ENCODE data around the gene GPI.

GPI gene

DNA sequence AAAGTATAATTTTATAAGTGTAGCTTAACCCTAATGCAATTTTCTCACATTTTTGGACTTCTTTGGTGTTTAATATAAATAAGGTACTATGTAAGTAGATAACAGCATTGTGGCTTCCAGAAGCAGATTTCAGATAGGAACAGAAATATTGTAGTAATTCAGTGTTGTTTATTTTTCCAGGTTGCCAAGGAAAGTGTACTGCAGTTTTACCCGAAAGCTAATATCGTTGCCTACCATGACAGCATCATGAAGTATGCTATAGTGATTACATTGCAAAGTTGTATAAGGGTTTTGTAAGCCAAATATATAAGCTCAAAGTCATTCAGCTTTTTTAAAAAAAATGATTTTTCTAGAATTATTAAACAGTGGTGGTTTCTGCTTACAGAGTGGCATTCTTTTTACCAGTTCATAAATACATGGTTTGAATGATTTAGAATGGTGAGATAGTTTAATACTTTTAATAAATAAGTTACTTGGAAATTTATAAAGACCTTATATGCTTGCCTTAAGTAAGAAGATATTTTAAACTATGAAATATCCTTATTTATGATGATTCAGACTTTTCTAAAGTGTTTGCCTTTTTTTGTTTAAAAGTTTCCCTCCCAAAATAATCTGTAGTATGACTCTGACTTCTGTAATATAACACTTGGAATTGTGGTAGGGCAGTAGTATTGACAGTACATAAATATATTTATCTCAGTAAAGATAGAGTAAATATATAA, 66.8 kb downstream of the GPI start:
- no peak for TF ChIP-seq RAD21 (IDR thresholded peaks at IDR 0.05; ENCODE audit: low read depth)
- TF ChIP-seq EP300 (IDR thresholded peaks at IDR 0.05; ENCODE audit: borderline replicate concordance): no peak
- TF ChIP-seq TEAD4 (IDR thresholded peaks at IDR 0.05): no peak
- TF ChIP-seq TAF1 (IDR thresholded peaks at IDR 0.05; ENCODE audit: low read depth): no peak
- TF ChIP-seq EGR1 (IDR thresholded peaks at IDR 0.05): no peak
- no peak for TF ChIP-seq CEBPB (IDR thresholded peaks at IDR 0.05)
- TF ChIP-seq, protein P1, sequence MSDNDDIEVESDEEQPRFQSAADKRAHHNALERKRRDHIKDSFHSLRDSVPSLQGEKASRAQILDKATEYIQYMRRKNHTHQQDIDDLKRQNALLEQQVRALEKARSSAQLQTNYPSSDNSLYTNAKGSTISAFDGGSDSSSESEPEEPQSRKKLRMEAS (IDR thresholded peaks at IDR 0.05): no peak
- TF ChIP-seq NFIC (IDR thresholded peaks at IDR 0.05): no peak
- no peak for TF ChIP-seq CREB1 (IDR thresholded peaks at IDR 0.05; ENCODE audit: low read depth)
- TF ChIP-seq TCF12 (IDR thresholded peaks at IDR 0.05; ENCODE audit: low read depth): no peak
- TF ChIP-seq FOXM1 (IDR thresholded peaks at IDR 0.05; ENCODE audit: borderline replicate concordance, low read depth): no peak
- TF ChIP-seq ZBTB7A (IDR thresholded peaks at IDR 0.05; ENCODE audit: low read depth): no peak
- TF ChIP-seq, protein P2, sequence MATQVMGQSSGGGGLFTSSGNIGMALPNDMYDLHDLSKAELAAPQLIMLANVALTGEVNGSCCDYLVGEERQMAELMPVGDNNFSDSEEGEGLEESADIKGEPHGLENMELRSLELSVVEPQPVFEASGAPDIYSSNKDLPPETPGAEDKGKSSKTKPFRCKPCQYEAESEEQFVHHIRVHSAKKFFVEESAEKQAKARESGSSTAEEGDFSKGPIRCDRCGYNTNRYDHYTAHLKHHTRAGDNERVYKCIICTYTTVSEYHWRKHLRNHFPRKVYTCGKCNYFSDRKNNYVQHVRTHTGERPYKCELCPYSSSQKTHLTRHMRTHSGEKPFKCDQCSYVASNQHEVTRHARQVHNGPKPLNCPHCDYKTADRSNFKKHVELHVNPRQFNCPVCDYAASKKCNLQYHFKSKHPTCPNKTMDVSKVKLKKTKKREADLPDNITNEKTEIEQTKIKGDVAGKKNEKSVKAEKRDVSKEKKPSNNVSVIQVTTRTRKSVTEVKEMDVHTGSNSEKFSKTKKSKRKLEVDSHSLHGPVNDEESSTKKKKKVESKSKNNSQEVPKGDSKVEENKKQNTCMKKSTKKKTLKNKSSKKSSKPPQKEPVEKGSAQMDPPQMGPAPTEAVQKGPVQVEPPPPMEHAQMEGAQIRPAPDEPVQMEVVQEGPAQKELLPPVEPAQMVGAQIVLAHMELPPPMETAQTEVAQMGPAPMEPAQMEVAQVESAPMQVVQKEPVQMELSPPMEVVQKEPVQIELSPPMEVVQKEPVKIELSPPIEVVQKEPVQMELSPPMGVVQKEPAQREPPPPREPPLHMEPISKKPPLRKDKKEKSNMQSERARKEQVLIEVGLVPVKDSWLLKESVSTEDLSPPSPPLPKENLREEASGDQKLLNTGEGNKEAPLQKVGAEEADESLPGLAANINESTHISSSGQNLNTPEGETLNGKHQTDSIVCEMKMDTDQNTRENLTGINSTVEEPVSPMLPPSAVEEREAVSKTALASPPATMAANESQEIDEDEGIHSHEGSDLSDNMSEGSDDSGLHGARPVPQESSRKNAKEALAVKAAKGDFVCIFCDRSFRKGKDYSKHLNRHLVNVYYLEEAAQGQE (IDR thresholded peaks at IDR 0.05; ENCODE audit: low read depth): no peak
- no peak for TF ChIP-seq USF1 (IDR thresholded peaks at IDR 0.05)
- no peak for TF ChIP-seq YY1 (IDR thresholded peaks at IDR 0.05; ENCODE audit: low read depth)

DNA sequence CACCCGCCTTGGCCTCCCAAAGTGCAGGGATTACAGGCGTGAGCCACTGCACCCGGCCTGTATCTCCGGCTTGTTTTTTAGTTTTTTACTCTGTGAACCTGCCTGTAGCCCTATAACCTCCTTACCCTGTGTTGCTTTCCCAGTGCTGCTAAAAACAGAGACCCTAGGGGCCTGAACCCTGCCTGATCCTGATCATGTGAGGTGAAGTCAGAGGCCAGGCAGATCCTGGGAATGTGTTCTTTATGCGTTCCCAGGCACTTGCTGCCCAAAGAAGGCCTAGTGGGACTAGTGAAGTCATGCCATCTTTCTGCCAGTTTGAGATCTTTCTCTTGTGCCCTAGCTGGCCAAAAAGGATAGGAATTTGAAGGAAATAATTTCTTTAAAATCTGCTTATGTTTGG, 67.8 kb downstream of the GPI start:
- TF ChIP-seq, protein P1 (IDR thresholded peaks at IDR 0.05): no peak
- TF ChIP-seq CEBPB (IDR thresholded peaks at IDR 0.05) (no peak), FOXM1 (IDR thresholded peaks at IDR 0.05; ENCODE audit: borderline replicate concordance, low read depth) (no peak), YY1 (IDR thresholded peaks at IDR 0.05; ENCODE audit: low read depth) (no peak), NFIC (IDR thresholded peaks at IDR 0.05) (no peak), CREB1 (IDR thresholded peaks at IDR 0.05; ENCODE audit: low read depth) (no peak), TEAD4 (IDR thresholded peaks at IDR 0.05) (no peak), RAD21 (IDR thresholded peaks at IDR 0.05; ENCODE audit: low read depth) (no peak), USF1 (IDR thresholded peaks at IDR 0.05) (no peak), EP300 (IDR thresholded peaks at IDR 0.05; ENCODE audit: borderline replicate concordance) (no peak), TCF12 (IDR thresholded peaks at IDR 0.05; ENCODE audit: low read depth) (no peak), EGR1 (IDR thresholded peaks at IDR 0.05) (no peak), TAF1 (IDR thresholded peaks at IDR 0.05; ENCODE audit: low read depth) (no peak), ZBTB7A (IDR thresholded peaks at IDR 0.05; ENCODE audit: low read depth) (no peak)
- TF ChIP-seq, protein P2 (IDR thresholded peaks at IDR 0.05; ENCODE audit: low read depth): no peak

DNA sequence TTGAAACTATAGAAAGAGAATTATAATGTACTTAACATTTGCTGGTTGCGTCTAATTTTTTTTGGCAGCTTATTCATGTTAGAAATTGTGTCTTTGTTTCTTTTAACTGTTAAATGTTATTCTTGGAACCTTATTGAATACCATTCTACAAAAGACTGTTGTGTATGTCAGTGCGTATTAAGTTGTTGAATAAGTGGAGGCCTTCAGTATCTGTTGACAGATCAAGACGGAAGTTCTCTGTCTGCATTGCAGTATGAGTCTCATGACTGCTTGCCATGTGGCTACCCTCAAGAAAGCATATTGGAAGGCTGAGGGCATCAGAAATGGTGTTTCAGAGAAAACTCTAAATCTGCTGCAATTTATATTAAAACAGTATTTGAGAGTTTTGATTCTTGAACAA, 71.7 kb downstream of the GPI start:
- TF ChIP-seq EGR1 (IDR thresholded peaks at IDR 0.05) (no peak), ZBTB7A (IDR thresholded peaks at IDR 0.05; ENCODE audit: low read depth) (no peak), YY1 (IDR thresholded peaks at IDR 0.05; ENCODE audit: low read depth) (no peak), TEAD4 (IDR thresholded peaks at IDR 0.05) (no peak), CEBPB (IDR thresholded peaks at IDR 0.05) (no peak), RAD21 (IDR thresholded peaks at IDR 0.05; ENCODE audit: low read depth) (no peak), CREB1 (IDR thresholded peaks at IDR 0.05; ENCODE audit: low read depth) (no peak), NFIC (IDR thresholded peaks at IDR 0.05) (no peak), TCF12 (IDR thresholded peaks at IDR 0.05; ENCODE audit: low read depth) (no peak), USF1 (IDR thresholded peaks at IDR 0.05) (no peak), EP300 (IDR thresholded peaks at IDR 0.05; ENCODE audit: borderline replicate concordance) (no peak), TAF1 (IDR thresholded peaks at IDR 0.05; ENCODE audit: low read depth) (no peak), FOXM1 (IDR thresholded peaks at IDR 0.05; ENCODE audit: borderline replicate concordance, low read depth) (no peak)
- TF ChIP-seq, protein P1 (IDR thresholded peaks at IDR 0.05): no peak
- TF ChIP-seq, protein P2 (IDR thresholded peaks at IDR 0.05; ENCODE audit: low read depth): no peak
